Measurements from ENCODE around the gene CACNA1I. TPM values are rescaled to one million over a fixed set of nuclear protein-coding genes. Genes with fewer than 3 reads are reported as not detected.

CACNA1I gene
- total and polyA plus RNA-seq, 2 donors from 2014 or later: 0.63 TPM; not detected in 1

GRCh38 chr22:39643311-39644083 lies 72.9 kb downstream of the CACNA1I start:
- Histone ChIP-seq H3K9ac (ENCODE audit: low read length in 3 of 3) (no peak overlapping the region), H3K4me1 (ENCODE audit: control insufficient read depth in 2 of 3, insufficient read depth in 2 of 3, low read depth in 1 of 3, low read length in 3 of 3) (no peaks in the 10 kb centered on the region), H3K27me3 (ENCODE audit: control insufficient read depth, insufficient read depth, low read length) (no peaks in the 10 kb centered on the region), H3K27ac (ENCODE audit: low read depth in 2 of 2, low read length in 2 of 2) (no peak overlapping the region), H3K4me3 (ENCODE audit: low read length in 3 of 3) (no peak overlapping the region), H3K36me3 (ENCODE audit: control insufficient read depth in 2 of 3, insufficient read depth in 3 of 3, low read length in 3 of 3) (no peaks in the 10 kb centered on the region), H3K9me3 (ENCODE audit: control insufficient read depth in 2 of 3, insufficient read depth in 1 of 3, low read length in 3 of 3) (peaks cover 0 to 4% (median 2%) of the 10 kb centered on the region in 3 donors)
- FAIRE-seq (no peak), DNase-seq (no peak)
- TF ChIP-seq CTCF (IDR thresholded peaks at IDR 0.05; ENCODE audit: borderline replicate concordance, extremely low read depth, insufficient read depth): no peak
- intact Hi-C loops (cut with DNase I): no loop called here

- no peaks in the 10 kb centered on the region for H3K4me1 ChIP-seq (ENCODE audit: control insufficient read depth in 2 of 3, insufficient read depth in 2 of 3, low read depth in 1 of 3, low read length in 3 of 3)
- intact Hi-C loops (cut with DNase I): no loop called here
- H3K27ac ChIP-seq (ENCODE audit: low read depth in 2 of 2, low read length in 2 of 2): no peak overlapping the region
- H3K9ac ChIP-seq (ENCODE audit: low read length in 3 of 3): no peak overlapping the region
- H3K4me3 ChIP-seq (ENCODE audit: low read length in 3 of 3): no peak overlapping the region
- DNase-seq (no peak), FAIRE-seq (no peak)
- TF ChIP-seq CTCF (IDR thresholded peaks at IDR 0.05; ENCODE audit: borderline replicate concordance, extremely low read depth, insufficient read depth): no peak
- H3K9me3 ChIP-seq (ENCODE audit: control insufficient read depth in 2 of 3, insufficient read depth in 1 of 3, low read length in 3 of 3): no peaks in the 10 kb centered on the region
- no peaks in the 10 kb centered on the region for H3K27me3 ChIP-seq (ENCODE audit: control insufficient read depth, insufficient read depth, low read length)
- no peaks in the 10 kb centered on the region for H3K36me3 ChIP-seq (ENCODE audit: control insufficient read depth in 2 of 3, insufficient read depth in 3 of 3, low read length in 3 of 3)
Measured at GRCh38 chr22:39645532-39645931, 75.0 kb downstream of the CACNA1I start.

- TF ChIP-seq CTCF (IDR thresholded peaks at IDR 0.05; ENCODE audit: borderline replicate concordance, extremely low read depth, insufficient read depth): no peak
- Histone ChIP-seq H3K36me3 (ENCODE audit: control insufficient read depth in 2 of 3, insufficient read depth in 3 of 3, low read length in 3 of 3) (no peaks in the 10 kb centered on the region), H3K4me1 (ENCODE audit: control insufficient read depth in 2 of 3, insufficient read depth in 2 of 3, low read depth in 1 of 3, low read length in 3 of 3) (no peaks in the 10 kb centered on the region), H3K9me3 (ENCODE audit: control insufficient read depth in 2 of 3, insufficient read depth in 1 of 3, low read length in 3 of 3) (no peaks in the 10 kb centered on the region), H3K27me3 (ENCODE audit: control insufficient read depth, insufficient read depth, low read length) (no peaks in the 10 kb centered on the region), H3K27ac (ENCODE audit: low read depth in 2 of 2, low read length in 2 of 2) (no peak overlapping the region), H3K9ac (ENCODE audit: low read length in 3 of 3) (no peak overlapping the region), H3K4me3 (ENCODE audit: low read length in 3 of 3) (no peak overlapping the region)
- intact Hi-C loops (cut with DNase I): no loop called here
- FAIRE-seq (no peak), DNase-seq (no peak)
Measured at GRCh38 chr22:39646398-39647063, 76.0 kb downstream of the CACNA1I start.
